ENCODE data around the gene CFAP299.
A peak's percentile ranks its signal among the peaks of the same experiment; 100 is the strongest.
"Not testable (repeated sequence)": the region's sequence is repeated elsewhere in the genome, so short reads cannot be mapped to it uniquely, and the experiment has no call there.

The CFAP299 gene

DNA sequence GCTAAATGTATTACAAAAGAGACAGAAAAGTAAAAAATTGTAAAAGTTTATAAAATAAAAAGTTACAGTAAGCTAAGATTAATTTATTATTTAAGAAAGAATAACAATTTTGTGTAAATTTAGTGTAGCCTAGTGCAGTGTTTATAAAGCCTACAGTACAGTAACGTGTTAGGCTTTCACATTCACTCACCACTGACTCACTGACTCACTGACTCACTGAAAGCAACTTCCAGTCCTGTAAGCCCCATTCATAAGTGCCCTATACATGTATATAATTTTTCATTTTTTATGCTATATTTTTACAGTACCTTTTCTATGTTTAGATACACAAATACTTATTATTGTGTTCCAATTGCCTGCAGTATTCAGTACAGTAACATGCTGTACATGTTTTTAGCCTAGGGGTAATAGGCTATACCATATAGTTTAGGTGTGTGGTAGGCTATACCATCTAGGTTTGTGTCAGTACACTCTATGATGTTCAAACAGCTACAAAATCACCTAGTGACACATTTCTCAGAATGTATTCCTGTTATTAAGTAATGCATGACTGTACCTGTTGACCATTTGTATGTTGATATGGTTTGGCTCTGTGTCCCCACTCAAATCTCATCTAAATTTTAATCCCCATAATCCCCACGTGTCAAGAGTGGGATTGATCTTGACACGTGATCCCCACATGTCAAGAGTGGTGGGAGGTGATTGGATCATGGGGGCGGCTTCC, 57.9 kb downstream of the CFAP299 start:
- DNase-seq: no peak

DNA sequence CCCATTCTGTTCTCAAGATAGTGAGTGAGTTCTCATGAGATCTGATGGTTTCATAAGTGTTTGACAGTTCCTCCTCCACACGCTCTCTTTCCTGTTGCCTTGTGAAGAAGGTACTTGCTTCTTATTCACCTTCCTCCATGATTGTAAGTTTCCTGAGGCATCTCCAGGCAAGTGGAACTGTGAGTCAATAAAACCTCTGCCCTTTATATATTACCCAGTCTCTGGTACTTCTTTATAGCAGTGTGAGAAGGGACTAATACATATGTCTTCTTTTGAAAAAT, 58.4 kb downstream of the CFAP299 start:
- DNase-seq: no peak

DNA sequence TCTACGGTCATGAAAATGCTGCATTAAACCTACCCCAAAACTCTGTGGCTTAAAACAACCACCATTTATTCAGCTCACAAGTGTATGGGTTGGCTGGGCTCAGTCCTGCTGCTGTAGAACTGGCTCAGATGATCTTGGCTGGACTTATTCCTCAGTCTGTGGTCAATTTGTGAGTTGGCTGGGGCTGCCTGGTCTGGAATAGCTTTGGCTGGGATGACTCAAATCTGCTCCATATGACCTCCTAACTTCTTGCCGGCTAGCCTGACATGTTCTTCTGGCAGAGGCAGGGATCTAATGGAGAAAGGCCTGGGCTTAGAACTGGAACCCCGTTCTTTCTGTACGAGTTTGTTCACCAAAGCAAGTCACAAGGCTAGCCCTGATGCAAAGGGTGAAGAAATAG, 71.7 kb downstream of the CFAP299 start:
- DNase-seq: no peak

- no peak for DNase-seq
These were observed 74.3 kb downstream of the CFAP299 start for GRCh38 chr4:80409809-80410208.

DNA sequence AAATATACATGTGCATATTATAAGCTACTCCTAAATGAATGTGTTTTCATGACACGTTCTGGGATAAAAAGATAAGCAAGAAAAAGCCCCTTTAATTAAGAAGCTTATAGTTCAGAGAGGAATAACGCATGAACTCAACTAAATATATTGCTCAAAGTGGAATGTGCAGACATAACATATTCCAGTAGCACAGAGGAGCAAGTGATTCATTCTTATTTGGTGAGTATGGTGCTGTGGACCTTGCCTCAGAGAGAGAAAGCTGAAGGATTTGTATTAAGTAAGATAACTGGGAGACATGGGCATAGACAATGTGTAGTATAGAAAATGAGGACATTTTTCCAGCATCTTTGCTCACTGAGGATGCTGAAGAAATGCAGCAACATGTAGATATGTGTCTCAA, 76.8 kb downstream of the CFAP299 start:
- DNase-seq: no peak

- DNase-seq: no peak
These were observed 77.6 kb downstream of the CFAP299 start for GRCh38 chr4:80413086-80413485.

GRCh38 chr4:80417019-80417418, 81.5 kb downstream of the CFAP299 start:
- DNase-seq: no peak

GRCh38 chr4:80419946-80420345, 84.4 kb downstream of the CFAP299 start:
- DNase-seq: no peak

- DNase-seq: no peak
These were observed 85.1 kb downstream of the CFAP299 start for GRCh38 chr4:80420638-80421037.

GRCh38 chr4:80422727-80423404, 87.3 kb downstream of the CFAP299 start:
- no peak for DNase-seq

DNA sequence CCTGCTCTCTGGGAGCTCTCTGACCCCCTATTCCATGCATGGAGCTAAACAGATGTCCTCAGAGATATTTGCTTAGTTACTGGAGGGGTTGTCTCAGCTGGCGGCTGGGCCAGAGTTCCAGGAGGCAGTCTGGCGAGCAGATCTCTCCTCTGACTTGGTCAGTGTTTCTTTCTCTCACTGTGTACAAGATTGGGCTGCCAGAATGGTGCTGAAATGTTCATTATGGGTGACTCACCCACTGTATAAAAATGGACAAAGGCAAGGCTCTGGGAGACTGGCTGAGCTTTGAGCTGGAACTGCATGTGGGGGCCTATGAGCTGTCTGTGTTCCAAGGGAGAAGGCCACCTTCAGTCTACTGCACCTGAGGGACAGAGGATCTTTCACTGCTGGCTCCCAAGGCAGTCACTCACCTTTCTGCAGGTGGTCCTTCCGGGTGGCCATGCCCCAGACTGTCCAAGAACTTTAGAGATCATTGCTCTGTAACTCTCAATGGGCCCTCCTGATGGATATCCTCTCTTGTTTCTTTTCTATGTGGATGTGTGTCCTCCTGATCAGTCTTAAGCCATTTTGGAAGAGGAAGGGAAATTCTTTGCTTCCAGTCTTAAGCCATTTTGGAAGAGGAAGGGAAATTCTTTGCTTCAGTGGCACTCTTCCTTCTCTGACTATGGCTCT, 88.2 kb downstream of the CFAP299 start:
- DNase-seq: no peak

DNA sequence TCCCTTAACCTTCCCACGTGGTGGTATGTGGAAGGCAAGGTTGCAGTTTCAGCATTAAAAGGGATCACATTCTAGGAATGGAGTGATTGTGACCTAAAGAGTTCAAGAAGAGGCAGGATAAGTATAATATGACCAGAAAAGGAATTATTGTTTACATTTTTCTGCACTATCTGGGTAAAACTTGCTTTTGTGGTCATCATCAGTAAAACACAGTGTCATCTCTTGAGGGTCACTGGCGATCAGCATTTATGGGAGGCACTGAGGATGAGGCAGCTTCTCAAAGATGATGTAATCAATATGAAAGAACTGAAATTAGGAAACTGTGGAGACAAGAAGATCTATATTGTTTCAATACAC, 88.7 kb downstream of the CFAP299 start:
- DNase-seq: no peak

GRCh38 chr4:80425124-80426100, 89.9 kb downstream of the CFAP299 start:
- peak; percentile 24 to 67 for DNase-seq

DNA sequence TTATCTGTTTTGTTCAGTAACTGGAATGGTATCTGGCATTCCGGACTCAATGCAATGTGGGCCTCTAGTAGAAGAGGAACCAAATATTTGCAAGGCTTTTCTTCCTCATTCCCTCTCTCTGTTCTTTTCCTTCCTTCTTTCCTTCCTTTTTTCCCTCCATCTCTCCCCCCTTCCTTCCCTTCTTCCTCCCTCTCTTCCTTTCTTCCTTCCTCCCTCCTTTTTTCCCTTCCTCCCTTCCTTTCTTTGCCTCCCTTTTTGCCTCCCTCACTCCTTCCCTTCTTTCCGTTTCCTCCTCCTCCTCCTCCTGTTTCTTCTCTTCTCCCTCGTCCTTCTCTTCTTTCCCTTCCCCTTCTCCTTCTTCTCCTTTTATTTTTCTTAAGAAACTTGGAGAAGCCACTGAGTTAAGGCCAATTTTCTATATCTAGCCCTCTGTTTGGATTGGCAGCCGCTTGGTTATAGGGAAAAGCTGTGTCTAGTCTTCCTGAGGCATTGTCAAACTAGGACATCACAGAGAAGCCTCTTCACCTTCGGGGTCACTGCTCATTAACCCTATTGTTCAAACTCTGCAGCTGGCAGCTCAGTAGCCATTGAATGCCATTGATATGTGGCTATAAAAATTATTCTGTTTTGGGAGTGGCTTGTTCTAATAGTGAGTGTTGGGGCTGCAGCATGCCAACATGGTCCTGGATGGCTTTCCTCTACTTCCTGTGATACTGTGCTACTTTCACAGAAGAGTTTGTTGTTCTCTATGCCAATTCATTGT, 95.9 kb downstream of the CFAP299 start:
- no peak for DNase-seq

DNA sequence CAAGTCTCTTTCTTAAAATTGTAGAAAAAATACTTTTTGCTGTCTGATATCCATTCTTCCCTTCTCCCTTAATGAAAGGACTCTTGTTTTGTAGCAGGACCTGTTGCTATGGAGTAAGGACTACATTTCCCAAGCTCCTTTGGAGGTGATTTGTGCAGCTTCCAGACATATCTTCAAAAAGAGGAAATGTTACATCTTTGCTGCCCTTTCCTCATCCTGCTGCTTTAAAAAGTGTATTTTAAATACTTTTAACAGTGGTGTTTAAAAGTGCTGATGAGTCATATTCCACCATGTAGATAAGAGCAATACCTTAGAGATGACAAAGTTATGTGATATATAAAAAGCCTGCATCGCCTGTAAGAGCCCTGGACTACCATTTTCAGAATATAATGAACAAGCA, 98.7 kb downstream of the CFAP299 start:
- no peak for DNase-seq

DNA sequence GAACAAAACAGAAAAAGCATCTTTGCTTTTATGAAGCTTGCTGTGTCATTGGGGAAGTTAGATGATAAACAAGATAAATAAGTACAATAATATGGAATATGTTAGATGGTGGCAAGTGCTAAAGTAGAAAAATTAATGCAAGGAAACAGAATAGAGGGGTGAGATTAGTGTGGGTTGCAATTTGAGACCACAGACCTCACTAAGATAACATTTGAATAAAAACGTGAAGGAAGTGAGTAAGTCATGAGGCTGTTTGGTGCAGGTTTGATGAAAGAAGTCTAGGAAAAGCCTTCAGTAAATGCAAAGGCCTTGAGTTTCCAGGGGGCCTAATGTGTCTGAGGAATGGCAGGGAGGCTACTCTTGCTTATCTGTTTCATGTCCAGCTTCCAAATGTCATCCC, 102.5 kb downstream of the CFAP299 start:
- DNase-seq: no peak

GRCh38 chr4:80439294-80440061, 103.9 kb downstream of the CFAP299 start:
- DNase-seq: not testable (repeated sequence)

DNA sequence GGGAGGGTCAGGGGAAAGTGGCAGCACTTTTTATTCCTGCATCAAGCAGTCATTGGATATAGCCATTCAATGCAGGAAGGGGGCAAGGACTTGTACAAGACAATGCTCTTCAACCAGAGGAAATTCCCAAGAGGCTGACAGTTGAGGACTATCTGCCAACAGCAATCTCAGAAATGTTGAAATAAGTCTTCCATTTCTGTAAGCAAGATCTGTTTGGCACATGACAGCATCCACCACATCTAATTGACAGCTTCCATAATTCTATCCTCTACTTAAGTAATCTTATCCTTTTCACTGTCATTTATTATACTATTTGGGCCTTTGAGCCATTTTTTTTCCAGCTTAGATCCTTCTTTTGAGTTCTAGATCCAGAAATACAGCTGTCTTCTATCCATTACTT, 110.7 kb downstream of the CFAP299 start:
- DNase-seq: no peak

DNA sequence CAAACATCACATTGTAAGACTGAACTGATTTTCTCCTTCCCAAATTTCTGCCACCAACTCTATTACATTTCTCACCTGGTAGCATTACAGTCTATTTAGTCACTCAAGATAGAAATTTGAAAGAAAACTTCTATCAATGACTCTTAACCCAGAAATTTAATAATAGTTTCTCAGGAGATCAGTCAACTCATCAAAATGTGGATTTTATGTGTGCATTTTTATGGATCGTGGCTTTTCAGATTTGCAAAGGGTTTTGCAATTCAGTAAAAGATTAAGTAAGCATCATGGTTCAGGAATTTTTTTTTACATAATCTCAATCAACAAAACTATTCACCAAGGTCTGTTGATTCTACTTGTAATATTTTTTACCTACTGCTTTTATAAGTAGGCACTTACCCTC, 111.1 kb downstream of the CFAP299 start:
- DNase-seq: no peak

GRCh38 chr4:80447493-80447892, 112.0 kb downstream of the CFAP299 start:
- DNase-seq: no peak

DNA sequence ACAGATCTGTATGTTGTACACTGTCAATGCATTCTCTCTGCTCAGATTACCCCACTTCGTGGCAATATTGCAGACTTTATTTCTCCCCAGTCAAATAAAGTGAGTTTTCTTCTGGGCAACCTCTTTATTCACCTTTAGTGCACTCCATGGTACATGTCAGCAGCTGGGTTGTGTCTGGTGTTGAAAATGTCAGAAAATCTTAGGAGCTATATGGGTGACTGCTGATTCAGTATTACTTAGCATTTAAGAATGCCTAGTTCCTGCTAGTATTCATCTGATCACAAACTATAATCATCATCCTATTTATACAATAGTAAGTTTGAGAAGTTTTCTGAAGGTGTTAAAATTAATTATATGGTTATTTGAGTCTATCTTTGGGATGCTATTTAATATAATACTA, 112.5 kb downstream of the CFAP299 start:
- DNase-seq: no peak

- peak in 1 of 2 experiments; percentile 46 for DNase-seq
These were observed 116.5 kb downstream of the CFAP299 start for GRCh38 chr4:80452055-80452454.
